BLaER1 treated with 17β-estradiol and CSF1 and Interleukin-3, amounts not matched to agents 10 nM and 100 nM (cell line): ENCODE measurements around the gene VCAM1.

Source experiments
- H3K27ac ChIP-seq, 11 experiments: shearing (Covaris generic); formaldehyde crosslinking; 2 replicates each; pipeline ENCODE4 v1.8.1; 2022
- H3K27me3 ChIP-seq, 11 experiments: shearing (Covaris generic); formaldehyde crosslinking; 2 replicates each; pipeline ENCODE4 v1.8.1; 2022
- H3K36me3 ChIP-seq, 11 experiments: shearing (Covaris generic); formaldehyde crosslinking; 2 replicates each; pipeline ENCODE4 v1.8.1; 2022
- H3K4me1 ChIP-seq, 10 experiments: shearing (Covaris generic); formaldehyde crosslinking; 2 replicates each; pipeline ENCODE4 v1.8.1; 2022
- H3K4me2 ChIP-seq, 11 experiments: shearing (Covaris generic); formaldehyde crosslinking; 2 replicates each; pipeline ENCODE4 v1.8.1; 2022
- H3K4me3 ChIP-seq, 10 experiments: shearing (Covaris generic); formaldehyde crosslinking; 2 replicates each; pipeline ENCODE4 v1.8.1; 2022
- H3K9ac ChIP-seq, 11 experiments: shearing (Covaris generic); formaldehyde crosslinking; 2 replicates each; pipeline ENCODE4 v1.8.1; 2022
- H3K9me3 ChIP-seq, 11 experiments: shearing (Covaris generic); formaldehyde crosslinking; replicated peaks in 1 of 11; 2 replicates each; pipeline ENCODE4 v1.8.1; 2022
- H4K20me1 ChIP-seq, 11 experiments: shearing (Covaris generic); formaldehyde crosslinking; 2 replicates each; pipeline ENCODE4 v1.8.1; 2022
- Cebpa-rat ChIP-seq, 11 experiments: shearing (Covaris generic); IDR thresholded peaks; 2 replicates each; pipeline ENCODE4 v1.8.1; 2022

VCAM1 gene

GRCh38 chr1:100720101-100720500 lies 559 bp downstream of the VCAM1 start:
- H3K4me1 ChIP-seq = 0 out of 20 replicates have a peak, but pooled peaks cover 0 to 3% (median 0%) of the 10 kb centered on the region in 10 experiments
- no peak overlapping the region for H3K9ac ChIP-seq
- TF ChIP-seq Cebpa-rat (IDR thresholded peaks at IDR 0.05) = no peak
- H3K27me3 ChIP-seq = no peaks in the 10 kb centered on the region
- no peaks in the 10 kb centered on the region for H3K36me3 ChIP-seq
- H3K27ac ChIP-seq = no peak overlapping the region
- H3K9me3 ChIP-seq = 0 out of 22 replicates have a peak, but pooled peaks cover 0 to 5% (median 0%) of the 10 kb centered on the region in 11 experiments
- H3K4me3 ChIP-seq = no peak overlapping the region
- no peaks in the 10 kb centered on the region for H4K20me1 ChIP-seq
- no peak overlapping the region for H3K4me2 ChIP-seq

GRCh38 chr1:100720751-100721150 lies 1.2 kb downstream of the VCAM1 start:
- Histone ChIP-seq H3K27ac (no peak overlapping the region), H3K4me3 (no peak overlapping the region), H3K4me2 (no peak overlapping the region), H3K9ac (no peak overlapping the region), H4K20me1 (no peaks in the 10 kb centered on the region), H3K36me3 (no peaks in the 10 kb centered on the region), H3K9me3 (0 out of 22 replicates have a peak, but pooled peaks cover 0 to 5% (median 0%) of the 10 kb centered on the region in 11 experiments), H3K4me1 (0 out of 20 replicates have a peak, but pooled peaks cover 0 to 3% (median 0%) of the 10 kb centered on the region in 10 experiments), H3K27me3 (no peaks in the 10 kb centered on the region)
- no peak for TF ChIP-seq Cebpa-rat (IDR thresholded peaks at IDR 0.05)

DNA sequence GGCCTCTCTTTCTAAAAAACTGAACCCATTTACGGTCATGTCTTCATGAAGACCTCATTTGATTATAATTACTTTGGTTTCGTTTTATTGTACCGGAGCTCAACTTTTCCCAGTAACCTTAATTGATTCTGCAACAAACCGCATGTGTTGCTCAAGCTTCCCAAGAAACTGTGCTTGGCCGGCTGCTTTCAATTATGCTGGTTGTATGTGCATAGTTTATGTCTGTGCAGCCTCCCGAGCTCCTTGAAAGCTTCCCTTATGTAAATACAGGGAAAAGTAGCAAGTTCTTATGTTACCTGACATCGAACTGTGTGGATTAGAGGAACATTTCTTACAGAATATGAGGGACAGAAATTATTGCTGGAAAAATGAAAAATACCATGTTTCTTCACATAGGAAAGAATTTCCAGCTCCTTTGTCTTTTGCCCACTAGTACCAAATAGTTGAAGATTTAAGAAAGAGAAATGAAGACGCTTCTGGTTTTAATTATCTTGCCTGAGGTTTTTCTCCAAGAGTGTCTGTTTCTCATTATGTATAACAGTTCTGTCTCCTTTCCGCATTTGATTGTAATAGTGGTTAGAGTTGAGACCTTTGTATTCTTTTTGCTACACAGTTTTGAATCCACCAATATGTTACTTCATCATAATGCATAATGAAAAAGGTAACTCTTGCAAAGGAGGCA lies 2.1 kb downstream of the VCAM1 start:
- no peaks in the 10 kb centered on the region for H3K27me3 ChIP-seq
- no peaks in the 10 kb centered on the region for H3K36me3 ChIP-seq
- no peak overlapping the region for H3K4me3 ChIP-seq
- 0 out of 20 replicates have a peak, but pooled peaks cover 0 to 3% (median 0%) of the 10 kb centered on the region in 10 experiments for H3K4me1 ChIP-seq
- no peak for TF ChIP-seq Cebpa-rat (IDR thresholded peaks at IDR 0.05)
- no peak overlapping the region for H3K9ac ChIP-seq
- no peaks in the 10 kb centered on the region for H4K20me1 ChIP-seq
- H3K27ac ChIP-seq = no peak overlapping the region
- no peak overlapping the region for H3K4me2 ChIP-seq
- H3K9me3 ChIP-seq = 0 out of 22 replicates have a peak, but pooled peaks cover 0 to 5% (median 0%) of the 10 kb centered on the region in 11 experiments

- no peaks in the 10 kb centered on the region for H4K20me1 ChIP-seq
- TF ChIP-seq Cebpa-rat (IDR thresholded peaks at IDR 0.05) = no peak
- no peak overlapping the region for H3K4me3 ChIP-seq
- 0 out of 20 replicates have a peak, but pooled peaks cover 0 to 3% (median 0%) of the 10 kb centered on the region in 10 experiments for H3K4me1 ChIP-seq
- no peak overlapping the region for H3K27ac ChIP-seq
- no peaks in the 10 kb centered on the region for H3K36me3 ChIP-seq
- no peak overlapping the region for H3K9ac ChIP-seq
- no peak overlapping the region for H3K4me2 ChIP-seq
- H3K27me3 ChIP-seq = no peaks in the 10 kb centered on the region
- H3K9me3 ChIP-seq = 0 out of 22 replicates have a peak, but pooled peaks cover 0 to 2% (median 0%) of the 10 kb centered on the region in 11 experiments
Observed at GRCh38 chr1:100722221-100722620, 2.7 kb downstream of the VCAM1 start.

DNA sequence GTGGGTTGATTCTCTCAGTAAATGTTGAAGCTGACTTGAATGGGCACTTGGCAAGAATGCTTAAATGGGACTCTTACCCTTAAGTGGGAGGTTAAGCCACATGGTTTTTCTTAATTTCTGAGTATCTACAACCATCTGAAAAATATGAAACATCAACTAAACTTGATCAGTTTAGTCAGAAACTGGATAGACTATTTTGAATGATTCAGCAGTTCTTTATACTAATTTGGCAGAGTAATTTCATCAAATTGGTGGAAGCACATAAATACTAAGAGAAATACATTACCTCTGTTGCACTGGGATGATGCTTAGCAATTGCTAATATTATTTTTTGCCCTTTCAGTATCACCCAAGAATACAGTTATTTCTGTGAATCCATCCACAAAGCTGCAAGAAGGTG lies 4.7 kb downstream of the VCAM1 start:
- H3K27ac ChIP-seq = no peak overlapping the region
- no peaks in the 10 kb centered on the region for H3K27me3 ChIP-seq
- no peak overlapping the region for H3K9ac ChIP-seq
- no peak overlapping the region for H3K4me2 ChIP-seq
- no peaks in the 10 kb centered on the region for H3K4me1 ChIP-seq
- no peaks in the 10 kb centered on the region for H3K36me3 ChIP-seq
- TF ChIP-seq Cebpa-rat (IDR thresholded peaks at IDR 0.05) = no peak
- no peaks in the 10 kb centered on the region for H4K20me1 ChIP-seq
- H3K4me3 ChIP-seq = no peak overlapping the region
- H3K9me3 ChIP-seq = no peaks in the 10 kb centered on the region

DNA sequence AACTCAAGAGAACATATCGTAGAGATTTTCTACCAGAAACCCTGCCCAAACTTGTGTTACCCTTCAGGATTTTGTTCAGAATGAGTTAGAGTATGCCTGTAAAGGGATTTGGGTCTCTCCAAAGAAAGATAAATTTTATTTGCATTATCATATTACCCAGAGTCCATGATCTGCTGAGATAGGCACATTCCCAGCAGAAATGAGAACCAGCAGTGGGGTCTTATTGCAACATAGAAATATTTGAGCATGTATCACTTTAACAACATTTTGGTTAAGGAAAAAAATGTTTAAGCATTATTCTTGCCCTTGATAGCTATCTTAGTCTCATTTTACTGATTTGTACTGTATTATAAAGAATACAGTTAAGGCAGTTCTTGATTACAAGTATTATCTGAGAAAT lies 10.6 kb downstream of the VCAM1 start:
- no peak for TF ChIP-seq Cebpa-rat (IDR thresholded peaks at IDR 0.05)
- H3K36me3 ChIP-seq = no peaks in the 10 kb centered on the region
- no peaks in the 10 kb centered on the region for H3K27me3 ChIP-seq
- H4K20me1 ChIP-seq = no peaks in the 10 kb centered on the region
- H3K9ac ChIP-seq = no peak overlapping the region
- H3K4me3 ChIP-seq = no peak overlapping the region
- no peaks in the 10 kb centered on the region for H3K9me3 ChIP-seq
- H3K4me1 ChIP-seq = no peaks in the 10 kb centered on the region
- H3K4me2 ChIP-seq = no peak overlapping the region
- H3K27ac ChIP-seq = no peak overlapping the region

- Histone ChIP-seq H3K27ac (no peak overlapping the region), H3K4me3 (no peak overlapping the region), H3K36me3 (no peaks in the 10 kb centered on the region), H3K4me1 (no peaks in the 10 kb centered on the region), H3K4me2 (no peak overlapping the region), H4K20me1 (no peaks in the 10 kb centered on the region), H3K9me3 (no peaks in the 10 kb centered on the region), H3K27me3 (no peaks in the 10 kb centered on the region), H3K9ac (no peak overlapping the region)
- TF ChIP-seq Cebpa-rat (IDR thresholded peaks at IDR 0.05) = no peak
Observed at GRCh38 chr1:100731309-100731708, 11.8 kb downstream of the VCAM1 start.

DNA sequence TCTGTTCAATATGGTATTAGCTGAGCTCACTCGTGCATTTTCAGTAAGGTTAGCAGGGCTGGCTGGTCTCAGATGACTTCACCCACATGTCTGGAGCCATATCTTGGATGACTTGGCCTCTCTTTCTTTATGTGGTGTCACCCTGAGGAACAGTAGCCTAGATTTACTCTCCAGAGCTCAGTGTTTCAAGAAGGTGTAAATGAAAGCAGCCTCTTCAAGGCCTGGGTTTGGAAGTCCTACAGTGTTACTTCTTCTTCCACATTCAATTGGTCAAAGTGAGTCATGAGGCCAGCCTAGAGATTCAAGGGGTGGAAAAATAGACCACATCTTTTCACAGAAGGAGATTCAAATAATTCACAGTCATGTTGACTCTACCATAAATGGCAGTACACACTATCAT lies 12.2 kb downstream of the VCAM1 start:
- H3K36me3 ChIP-seq = no peaks in the 10 kb centered on the region
- H3K27ac ChIP-seq = no peak overlapping the region
- H3K4me1 ChIP-seq = no peaks in the 10 kb centered on the region
- no peak overlapping the region for H3K4me2 ChIP-seq
- H3K9me3 ChIP-seq = no peaks in the 10 kb centered on the region
- H4K20me1 ChIP-seq = no peaks in the 10 kb centered on the region
- no peaks in the 10 kb centered on the region for H3K27me3 ChIP-seq
- TF ChIP-seq Cebpa-rat (IDR thresholded peaks at IDR 0.05) = no peak
- no peak overlapping the region for H3K9ac ChIP-seq
- H3K4me3 ChIP-seq = no peak overlapping the region

GRCh38 chr1:100734676-100735075 lies 15.1 kb downstream of the VCAM1 start:
- Histone ChIP-seq H3K4me2 (no peak overlapping the region), H3K36me3 (no peaks in the 10 kb centered on the region), H3K4me3 (no peak overlapping the region), H4K20me1 (no peaks in the 10 kb centered on the region), H3K9ac (no peak overlapping the region), H3K9me3 (no peaks in the 10 kb centered on the region), H3K4me1 (no peaks in the 10 kb centered on the region), H3K27ac (no peak overlapping the region), H3K27me3 (no peaks in the 10 kb centered on the region)
- no peak for TF ChIP-seq Cebpa-rat (IDR thresholded peaks at IDR 0.05)

GRCh38 chr1:100735244-100735643 lies 15.7 kb downstream of the VCAM1 start:
- Histone ChIP-seq H3K9ac (no peak overlapping the region), H4K20me1 (no peaks in the 10 kb centered on the region), H3K4me1 (no peaks in the 10 kb centered on the region), H3K4me3 (no peak overlapping the region), H3K4me2 (no peak overlapping the region), H3K9me3 (no peaks in the 10 kb centered on the region), H3K36me3 (no peaks in the 10 kb centered on the region), H3K27me3 (no peaks in the 10 kb centered on the region), H3K27ac (no peak overlapping the region)
- no peak for TF ChIP-seq Cebpa-rat (IDR thresholded peaks at IDR 0.05)
